ENCODE measurements around the gene CYB561D2.

DNA sequence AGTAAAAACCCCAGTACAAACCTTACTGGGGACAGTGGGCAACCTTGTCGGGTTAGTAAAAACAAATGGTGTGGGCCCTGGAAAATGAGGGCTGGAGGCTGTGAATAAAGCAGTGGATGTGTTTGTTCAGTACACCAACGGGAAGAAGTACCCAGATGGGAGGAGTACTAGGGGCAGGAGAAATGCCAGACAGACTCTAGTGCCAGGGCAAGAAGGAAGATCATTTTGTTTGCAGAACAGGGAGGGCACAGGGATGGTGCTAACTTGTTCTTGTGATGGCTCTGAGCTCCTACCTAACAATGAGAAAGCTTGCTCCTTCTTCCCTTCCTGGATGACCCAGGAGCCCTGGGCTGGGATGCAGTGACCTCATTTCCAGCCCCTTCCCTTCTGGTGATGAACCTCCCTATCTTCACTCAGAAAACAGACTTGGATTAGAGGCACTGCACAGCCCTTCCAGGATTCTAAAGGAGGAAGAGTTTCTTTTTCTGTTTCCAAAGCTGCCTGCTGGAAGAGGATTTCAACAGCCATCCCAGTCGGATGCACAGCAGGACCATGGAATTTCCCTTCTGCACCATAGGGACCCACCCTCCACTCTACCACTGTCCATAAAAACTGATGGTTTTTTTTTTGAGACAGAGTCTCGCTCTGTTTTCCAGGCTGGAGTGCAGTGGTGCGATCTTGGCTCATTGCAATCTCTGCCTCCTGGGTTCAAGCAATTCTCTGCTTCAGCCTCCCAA is 16.2 kb upstream of the CYB561D2 start:
- no peak for TF ChIP-seq CTCF (conservative IDR thresholded peaks at IDR 0.05; ENCODE audit: low read length)
- no peak for TF ChIP-seq EZH2phosphoT487 (IDR thresholded peaks at IDR 0.05; ENCODE audit: borderline replicate concordance, low read depth, low read length)
